Stimulated activated CD4-positive, alpha-beta T cell treated with anti-CD3 and anti-CD28 coated beads, Interleukin-1b, Interleukin-23, amount 100 ng/mL, for 24 hours (primary cell): Measurements from ENCODE around the gene SULT1E1.
"Not testable (repeated sequence)": the region's sequence is repeated elsewhere in the genome, so short reads cannot be mapped to it uniquely, and the experiment has no call there.

Experiments
- DNase-seq, 4 experiments: peaks; one replicate each; pipeline ENCODE4 v3.0.0-alpha.2; 2020; ENCODE audit warnings: low read depth in 4 of 4, low spot score in 1 of 4

The SULT1E1 gene

DNA sequence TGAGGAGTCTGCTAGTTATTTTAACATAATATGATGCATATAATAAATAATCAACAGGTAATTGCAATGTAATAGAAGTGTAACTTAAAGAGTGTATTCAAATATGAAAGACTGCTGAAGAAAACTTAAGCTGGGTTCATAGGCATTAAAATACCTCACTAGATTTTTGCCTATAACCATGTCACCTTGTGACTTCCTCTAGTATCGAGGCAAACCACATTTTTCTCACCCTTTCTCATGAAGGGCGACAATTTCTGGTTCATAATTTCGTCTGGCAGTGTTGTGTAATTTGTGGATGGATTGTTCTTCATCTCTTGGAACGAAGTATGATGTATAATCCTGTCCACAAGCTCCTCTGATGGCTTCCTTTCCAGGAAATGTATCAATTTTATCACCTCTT is 16.0 kb downstream of the SULT1E1 start:
- no peak for DNase-seq

DNA sequence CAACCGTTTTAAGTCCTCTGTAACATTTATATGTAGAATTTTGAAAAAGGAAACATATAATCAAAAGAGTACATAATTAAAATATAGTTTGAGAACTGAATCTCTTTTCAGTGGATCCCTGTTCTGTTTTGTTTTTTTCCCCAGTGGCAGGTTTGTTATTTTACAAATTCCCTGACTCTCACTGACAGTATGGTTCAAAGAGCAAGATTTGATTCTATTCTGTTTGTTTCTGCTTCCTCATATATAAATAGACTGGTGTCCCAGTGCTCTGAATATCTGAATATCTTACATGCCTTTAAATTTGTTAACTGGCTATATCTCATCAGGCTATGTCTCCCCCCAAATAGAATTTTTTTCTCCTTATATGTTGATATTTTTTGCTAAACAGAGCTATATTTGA is 16.6 kb downstream of the SULT1E1 start:
- no peak for DNase-seq

DNA sequence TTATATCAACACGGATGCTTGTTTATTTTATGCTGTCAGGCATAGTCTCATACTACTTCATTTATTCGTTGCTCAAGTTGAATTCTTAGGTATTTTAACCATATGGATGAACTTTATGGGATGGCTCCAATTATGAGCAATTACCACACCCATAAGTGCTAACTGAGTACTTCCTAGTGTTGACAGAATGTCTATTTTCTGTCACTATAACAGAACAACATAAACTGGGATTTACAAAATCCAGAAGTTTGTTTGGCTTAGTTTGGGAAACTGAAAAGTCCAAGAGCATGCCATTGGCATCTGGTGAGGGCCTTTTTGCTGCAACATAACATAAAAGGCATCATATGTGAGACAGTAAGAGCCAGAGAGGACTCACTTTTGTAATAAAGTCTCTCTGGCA is 21.0 kb downstream of the SULT1E1 start:
- DNase-seq: no peak

DNA sequence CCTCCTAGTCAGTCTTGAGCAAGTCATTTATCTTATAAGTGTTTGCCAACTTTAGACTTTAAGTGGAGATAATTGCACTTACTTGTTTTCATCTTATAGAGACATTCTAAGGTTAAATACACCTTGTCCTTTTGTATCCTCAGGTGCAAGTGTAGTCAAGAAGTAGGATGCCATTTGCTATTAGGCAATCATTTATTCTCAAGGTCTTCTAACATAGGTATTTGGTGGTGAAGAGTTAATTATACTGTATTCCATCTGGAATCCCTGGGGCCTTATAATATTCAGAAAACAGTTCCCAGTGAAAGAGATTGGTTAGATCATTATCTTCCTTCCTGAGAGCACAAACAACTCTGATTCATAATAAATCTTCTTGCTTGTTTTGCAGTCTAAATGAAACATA is 23.7 kb downstream of the SULT1E1 start:
- no peak for DNase-seq

DNA sequence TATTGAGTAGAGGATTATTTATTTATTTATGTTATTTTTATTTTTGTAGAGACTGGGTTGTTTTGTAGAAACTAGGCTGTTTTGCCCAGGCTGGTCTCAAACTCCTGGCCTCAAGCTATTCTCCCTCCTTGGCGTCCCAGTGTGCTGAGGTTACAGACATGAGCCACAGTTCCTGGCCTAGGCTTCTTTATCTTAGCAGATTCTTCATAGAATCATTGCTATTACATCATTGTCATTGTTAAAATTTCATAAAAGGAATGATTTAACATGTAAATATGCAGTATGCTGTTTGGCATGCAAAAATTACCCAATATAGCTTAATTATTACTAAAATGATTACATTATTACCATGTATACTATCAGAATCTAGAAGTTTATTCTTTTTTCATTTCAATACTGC is 24.2 kb downstream of the SULT1E1 start:
- no peak for DNase-seq

DNA sequence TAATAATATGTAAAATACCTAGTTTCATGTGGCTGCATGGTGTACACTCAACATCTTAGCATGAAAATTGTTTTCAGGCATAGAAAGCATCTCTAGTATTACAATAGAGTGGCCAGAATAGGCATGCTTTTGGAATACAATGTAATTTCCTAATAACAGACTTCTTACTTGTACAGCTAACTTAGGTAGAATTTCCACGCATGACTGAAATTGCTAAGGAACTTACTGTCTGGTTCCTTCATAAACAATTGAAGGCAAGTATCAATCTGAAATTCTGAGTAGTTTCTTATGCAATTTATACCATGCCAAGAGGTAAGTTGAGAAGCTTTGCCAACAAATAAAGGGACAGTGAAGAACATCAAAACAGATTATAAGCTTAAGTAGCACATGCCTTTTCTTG is 26.7 kb downstream of the SULT1E1 start:
- no peak for DNase-seq

DNA sequence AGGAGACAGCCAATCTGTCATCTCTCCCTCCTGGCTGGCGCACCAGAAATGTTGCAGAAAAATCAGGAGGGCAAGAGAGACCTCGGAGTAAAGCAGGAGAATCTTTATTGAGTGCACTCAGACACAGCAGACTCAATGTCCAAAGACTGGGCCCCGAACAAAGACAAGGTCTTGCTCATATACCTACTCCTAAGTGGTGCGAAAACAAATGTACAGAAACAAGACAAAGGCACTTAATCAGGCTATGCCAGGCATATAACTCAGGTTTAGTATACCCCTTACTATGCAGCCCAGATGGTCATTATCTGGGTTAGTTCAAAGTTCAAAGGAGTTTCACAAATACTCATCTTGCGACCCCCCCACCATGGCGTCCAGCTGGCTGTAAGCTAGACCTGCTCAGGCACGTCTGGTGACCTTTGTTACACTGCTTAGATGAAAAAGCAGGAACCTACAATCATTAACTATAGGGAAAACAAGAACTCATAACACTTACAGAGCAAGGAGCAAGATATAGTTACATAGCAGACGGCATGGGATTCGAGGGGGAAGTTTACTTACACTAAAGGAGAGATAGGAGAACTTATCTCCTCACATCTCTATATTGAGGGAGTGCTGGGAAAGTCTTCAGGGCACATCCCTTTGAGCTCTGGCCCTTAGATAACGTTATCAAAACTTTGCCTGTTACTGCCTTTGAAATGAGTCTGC is 27.5 kb downstream of the SULT1E1 start:
- no peak for DNase-seq

DNA sequence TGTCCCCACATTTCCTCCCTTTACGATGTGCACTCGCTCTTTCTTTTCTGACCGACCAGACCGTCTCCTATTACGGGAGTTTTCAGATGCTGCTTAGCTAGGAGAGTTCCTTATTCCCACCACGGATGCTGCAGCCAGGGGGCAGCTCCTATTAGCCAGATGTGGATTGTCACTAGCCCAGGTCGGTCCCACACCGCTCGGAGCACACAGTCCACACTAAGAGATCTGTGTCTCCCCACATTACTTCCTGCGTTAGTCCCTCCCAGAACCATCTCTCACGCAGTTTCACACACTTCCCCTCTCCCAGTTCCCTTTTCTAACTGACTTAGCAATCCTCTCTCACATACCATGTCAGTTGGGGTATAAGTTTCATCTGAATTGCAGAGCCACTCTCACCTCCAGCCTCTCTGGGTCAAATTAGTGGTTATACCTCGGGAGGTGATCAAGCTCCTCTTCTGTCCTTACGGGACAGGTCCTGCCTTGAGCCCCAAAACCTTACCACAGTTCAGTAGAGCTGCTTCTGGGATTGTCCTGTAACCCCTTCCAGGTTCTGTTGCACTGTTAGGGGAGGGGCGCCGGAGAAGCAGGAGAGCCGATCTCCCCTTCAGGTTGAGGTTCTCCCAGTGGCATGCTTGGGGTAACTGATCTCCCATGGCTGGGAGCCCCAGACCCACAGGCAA is 28.2 kb downstream of the SULT1E1 start:
- DNase-seq: no peak

DNA sequence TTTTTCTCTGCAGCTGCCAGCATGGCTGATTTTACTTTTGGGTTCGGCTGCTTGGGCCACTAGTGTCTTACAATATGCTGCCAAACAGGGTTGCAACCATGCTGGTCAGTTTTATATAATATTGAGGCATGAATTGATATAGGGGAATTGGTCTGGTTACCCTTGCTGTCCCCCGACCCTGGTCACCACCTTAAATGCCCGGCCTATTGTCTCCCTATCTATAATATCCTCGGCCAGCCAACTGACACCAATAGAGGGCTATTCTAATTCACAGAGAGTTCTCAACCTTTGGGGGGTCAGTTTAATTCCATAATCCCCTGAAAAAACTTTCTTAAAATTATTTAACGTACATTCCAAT is 28.7 kb downstream of the SULT1E1 start:
- DNase-seq: no peak

DNA sequence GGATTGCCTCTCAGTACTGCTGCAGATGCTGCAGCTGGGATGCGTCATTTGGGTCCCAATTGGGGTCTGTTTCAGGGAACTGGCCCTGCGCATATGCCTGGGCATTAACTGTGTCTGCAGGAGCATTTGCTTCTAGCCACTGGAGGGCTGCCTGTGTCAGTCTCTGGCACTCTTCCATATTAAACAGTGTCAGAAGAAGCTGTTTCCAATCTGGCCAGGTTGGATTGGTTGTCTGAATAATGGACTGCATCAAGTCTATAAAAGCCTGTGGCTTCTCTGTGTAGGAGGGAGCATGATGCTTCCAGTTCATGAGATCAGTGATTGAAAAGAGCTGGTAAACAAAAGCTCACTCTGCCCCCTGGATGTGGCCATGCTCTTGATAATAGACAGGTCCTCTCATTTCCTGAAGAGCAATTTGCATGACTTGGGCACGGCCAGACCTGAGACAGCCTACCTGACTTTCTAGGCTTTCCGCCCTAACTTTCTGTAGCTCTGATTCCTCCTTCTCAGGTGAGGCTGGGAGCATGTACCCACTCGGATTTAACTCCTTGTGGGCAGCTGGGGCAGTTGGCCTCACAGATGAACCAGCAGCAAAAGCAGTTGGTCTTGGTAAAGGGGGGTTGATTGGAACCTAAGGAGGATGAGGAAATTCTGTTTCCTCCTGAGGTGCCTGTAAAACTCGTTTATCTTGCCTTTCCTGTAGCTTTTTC is 29.2 kb downstream of the SULT1E1 start:
- no peak for DNase-seq

DNA sequence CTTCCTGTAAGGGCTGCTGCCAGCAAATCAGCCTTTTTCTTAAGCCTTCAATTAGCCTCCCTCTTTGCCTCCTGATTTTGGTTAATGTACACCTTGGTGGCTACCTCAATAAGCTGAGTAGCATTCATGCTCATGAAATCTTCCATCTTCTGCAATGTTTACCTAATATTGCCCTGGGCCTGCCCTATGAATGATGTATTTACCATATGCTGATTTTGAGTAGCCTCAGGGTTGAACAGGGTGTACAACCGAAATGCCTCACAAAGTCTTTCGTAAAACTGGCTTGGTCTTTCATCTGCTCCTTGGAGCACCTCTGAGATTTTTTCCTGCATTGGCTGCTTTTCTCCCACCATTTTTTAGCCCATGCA is 29.8 kb downstream of the SULT1E1 start:
- DNase-seq: no peak

DNA sequence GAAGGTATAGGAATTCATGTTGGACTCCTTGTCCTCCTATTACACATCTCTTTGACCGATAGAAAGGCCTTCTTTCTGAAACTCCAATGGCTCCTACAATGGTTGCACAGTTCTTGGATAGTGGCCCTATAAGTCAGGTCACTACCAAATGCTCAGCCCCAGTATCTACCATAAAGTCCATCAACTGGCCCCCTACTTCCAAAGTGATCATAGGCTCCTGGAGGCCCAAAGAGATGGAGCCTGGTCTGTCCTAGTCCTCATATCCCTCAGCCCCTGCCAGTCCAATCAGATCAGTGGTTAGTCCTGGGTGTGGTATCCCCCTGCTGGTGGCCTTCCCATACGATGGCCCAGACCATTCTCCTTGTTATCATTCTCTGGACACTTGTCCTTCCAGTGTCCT is 30.3 kb downstream of the SULT1E1 start:
- DNase-seq: no peak

DNA sequence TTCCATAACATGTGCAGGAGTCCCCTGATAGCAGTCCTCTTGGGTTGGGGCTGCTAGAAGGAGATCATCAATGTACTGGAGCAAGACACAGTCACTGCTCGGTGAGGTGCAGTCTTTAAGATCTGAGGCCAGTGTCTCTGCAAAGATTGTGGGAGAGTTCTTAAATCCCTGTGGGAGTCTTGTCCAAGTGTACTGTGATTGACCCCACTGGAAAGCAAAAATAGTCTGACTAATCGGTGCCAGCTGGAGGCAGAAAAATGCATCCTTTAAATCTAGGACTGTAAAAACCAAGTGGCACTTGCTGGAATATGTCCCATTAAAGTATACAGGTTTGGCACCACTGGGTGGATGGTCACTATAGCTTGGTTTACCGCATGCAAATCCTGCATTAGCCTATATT is 31.1 kb downstream of the SULT1E1 start:
- DNase-seq: no peak

DNA sequence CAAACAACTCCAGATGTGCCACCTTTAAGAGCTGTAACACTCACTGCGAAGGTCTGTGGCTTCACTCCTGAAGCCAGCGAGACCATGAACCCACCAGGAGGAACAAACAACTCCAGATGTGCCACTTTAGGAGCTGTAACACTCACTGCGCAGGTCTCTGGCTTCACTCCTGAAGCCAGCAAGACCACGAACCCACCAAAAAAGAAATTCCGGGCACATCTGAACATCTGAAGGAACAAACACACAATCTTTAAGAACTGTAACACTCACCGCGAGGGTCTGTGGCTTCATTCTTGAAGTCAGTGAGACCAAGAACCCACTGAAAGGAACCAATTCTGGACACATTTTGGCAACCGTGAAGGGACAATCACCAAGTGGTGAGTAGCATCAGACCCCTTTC is 34.9 kb downstream of the SULT1E1 start:
- DNase-seq: not testable (repeated sequence)

DNA sequence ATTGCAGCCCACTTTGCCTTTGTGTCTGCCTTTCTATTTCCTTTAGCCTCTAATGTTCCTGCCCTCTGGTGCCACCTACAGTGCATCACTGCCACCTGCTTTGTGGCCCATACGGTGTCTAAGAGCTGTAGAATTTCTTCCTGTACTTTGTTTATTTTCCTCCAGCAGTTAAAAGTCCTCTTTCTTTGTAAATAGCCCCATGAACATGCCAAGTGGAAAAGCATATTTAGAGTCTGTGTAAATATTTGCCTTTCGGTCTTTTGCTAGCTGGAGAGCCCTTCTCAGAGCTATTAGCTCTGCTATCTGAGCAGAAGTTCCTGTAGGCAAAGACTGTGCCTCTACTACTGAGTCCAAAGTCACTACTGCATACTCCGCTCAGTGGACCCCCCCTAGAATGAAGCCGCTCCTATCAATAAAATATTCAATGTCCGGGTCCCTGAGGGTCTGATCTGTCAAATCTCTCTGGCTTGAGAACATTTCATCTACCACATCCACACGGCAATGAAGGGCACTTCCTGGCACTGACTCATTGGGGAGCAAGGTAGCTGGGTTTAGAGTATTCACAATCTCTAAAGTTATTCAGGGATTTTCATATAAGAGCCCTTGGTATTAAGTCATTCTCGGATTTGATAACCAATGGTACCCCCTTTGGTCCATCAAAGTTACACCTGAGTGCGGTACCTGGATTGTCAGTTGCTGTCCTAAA is 36.3 kb downstream of the SULT1E1 start:
- DNase-seq: peak in 2 of 4 experiments; percentile 5 to 23

DNA sequence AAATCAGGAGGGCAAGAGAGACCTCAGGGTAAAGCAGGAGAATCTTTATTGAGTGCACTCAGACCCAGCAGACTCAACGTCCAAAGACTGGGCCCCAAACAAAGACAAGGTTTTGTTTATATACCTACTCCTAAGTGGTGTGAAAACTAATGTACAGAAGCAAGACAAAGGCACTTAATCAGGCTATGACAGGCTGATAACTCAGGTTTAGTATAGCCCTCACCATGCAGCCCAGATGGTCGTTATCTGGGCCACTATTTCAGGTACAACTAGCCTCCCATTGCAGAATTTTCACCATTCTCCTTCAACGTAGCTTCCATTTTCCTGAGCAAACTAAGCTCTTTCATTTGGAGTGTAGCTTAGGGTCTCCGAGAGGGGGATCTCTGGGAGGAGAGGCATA is 36.9 kb downstream of the SULT1E1 start:
- DNase-seq: no peak

DNA sequence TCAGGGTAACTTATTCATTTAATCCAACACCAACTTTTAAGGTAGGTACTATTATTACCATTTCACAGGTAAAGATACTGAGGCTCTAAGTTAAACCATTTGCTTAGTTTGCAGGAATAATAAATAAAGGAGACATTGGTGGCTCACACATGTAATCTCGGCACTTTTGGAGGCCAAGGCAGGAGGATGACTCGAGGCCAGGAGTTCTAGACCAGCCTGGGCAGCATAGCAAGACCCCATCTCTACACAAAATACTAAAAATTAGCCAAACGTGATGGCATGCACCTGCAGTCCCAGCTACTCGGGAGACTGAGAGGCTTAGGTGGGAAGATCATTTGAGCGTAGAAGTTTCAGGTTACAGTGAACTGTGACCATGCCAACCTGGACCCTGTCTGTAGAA is 37.7 kb downstream of the SULT1E1 start:
- DNase-seq: no peak

DNA sequence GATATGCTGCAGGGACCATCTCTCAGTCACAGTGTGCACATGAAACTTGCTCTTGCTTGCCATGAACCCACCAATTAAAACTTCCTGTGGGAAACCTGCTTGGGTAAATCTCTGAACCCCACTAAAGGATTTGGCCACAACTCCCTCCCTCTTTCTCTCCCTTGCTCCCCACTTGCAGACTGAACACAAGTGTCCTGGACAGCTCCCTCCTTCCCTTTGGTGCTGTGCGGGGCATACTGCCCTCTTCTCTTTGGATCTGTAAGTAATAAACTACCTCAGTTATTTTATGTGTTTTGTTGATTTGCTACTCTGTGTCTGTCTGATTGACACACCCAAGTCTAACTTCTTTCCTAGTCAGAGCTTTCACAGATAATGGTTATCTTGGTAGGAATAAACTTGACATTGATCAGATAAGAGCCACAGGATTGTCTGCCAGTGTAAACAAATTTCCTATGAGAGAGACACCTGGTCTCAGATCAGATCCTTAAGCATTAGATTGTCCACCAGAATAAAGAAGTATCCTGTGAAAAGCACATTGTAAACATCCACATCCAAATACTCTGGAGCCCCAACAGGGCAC is 41.8 kb downstream of the SULT1E1 start:
- no peak for DNase-seq

DNA sequence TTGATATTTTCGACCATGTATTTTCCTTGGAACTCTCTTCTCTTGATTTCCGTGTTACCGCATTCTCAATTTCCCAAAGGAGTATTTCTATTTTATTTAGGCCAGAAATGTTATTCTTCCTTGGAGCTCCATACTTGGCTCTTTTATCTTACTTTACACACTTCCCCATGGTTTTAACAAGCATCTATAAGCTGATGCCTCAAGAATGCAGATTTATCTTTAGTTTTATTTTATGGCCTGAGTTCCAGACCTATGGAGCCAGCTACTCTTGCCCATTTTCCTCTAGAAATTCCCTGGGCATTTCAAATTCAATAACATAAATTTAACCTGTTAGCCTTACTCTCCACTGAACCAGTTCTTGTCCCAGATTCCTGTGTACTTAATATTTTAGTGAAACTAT is 43.7 kb downstream of the SULT1E1 start:
- DNase-seq: no peak

DNA sequence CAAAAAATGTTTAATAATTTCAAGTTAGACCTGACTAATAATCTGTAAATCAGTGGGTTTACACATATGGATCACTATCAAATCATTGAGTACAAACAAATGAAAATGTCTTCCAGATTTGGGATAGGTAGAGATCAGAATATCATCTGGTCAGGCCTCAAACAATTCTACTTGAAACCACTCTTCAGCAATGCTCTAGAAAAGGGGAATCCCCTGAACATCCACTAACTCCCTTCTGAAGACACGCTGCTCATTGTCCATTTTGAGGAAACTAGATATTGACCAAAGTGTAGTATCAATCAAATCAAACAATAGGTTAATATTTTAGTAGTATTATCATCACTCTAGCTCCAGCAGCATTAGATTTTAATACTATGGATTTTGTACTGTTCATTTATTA is 46.3 kb downstream of the SULT1E1 start:
- DNase-seq: no peak

DNA sequence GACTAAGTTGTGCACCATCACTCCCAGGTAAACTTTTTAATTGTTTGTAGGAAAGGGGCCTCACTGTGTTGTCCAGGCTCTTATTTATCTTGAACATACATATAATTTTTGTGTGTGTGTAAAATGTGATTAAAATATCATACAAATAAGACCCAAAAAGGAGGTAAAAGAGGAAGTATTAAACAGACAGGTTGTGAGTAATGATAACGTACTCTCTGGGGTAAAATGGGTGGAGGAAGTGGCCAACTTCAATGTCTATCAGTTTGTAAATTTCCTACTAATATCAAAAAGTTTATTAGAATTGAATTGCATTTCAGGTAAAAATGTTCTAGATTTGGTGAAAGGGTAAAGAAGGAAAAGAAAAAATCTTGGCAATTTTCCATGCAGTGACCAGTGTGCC is 48.8 kb downstream of the SULT1E1 start:
- DNase-seq: no peak

DNA sequence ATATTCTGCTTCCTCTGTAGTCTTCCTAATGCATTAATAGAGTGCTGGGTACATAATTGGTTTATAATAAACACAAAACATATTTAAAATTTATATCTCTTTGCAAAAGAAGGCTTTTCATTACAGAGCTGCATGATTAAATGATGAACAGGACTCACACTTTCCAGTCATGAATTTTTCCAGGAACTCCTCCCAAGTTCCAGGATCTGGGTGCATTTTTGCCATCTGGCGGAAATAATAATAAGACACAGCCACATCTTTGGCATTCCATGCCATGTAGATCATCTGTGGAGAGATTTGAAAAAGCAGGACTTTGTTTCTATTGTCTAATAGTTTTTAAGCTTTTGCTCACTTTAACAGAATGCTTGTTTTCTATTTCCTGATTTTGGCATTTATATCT is 59.3 kb downstream of the SULT1E1 start:
- DNase-seq: no peak
